ENCODE measurements around the gene PSIP1.
"Not testable (repeated sequence)": the region's sequence is repeated elsewhere in the genome, so short reads cannot be mapped to it uniquely, and the experiment has no call there.

The PSIP1 gene

GRCh38 chr9:15510789-15511575 lies at the start of gene PSIP1:
PSIP1 (minus strand) TSS chr9:15510970; CDS start chr9:15510188, 782 bp downstream.
- DNase-seq = peak; percentile 89

GRCh38 chr9:15553528-15553898 lies 42.7 kb upstream of the PSIP1 start:
- no peak for DNase-seq

- DNase-seq = peak; percentile 85
Observed at GRCh38 chr9:15552636-15553527, 42.1 kb upstream of the PSIP1 start, which contains the start of gene CCDC171. CCDC171 (plus strand) TSS chr9:15553043; CDS start chr9:15564089, 11,046 bp downstream.

GRCh38 chr9:15549611-15550010 lies 38.8 kb upstream of the PSIP1 start:
- DNase-seq = no peak

- no peak for DNase-seq
Observed at GRCh38 chr9:15543047-15543813, 32.5 kb upstream of the PSIP1 start.

GRCh38 chr9:15542624-15543023 lies 31.9 kb upstream of the PSIP1 start:
- DNase-seq = no peak

- DNase-seq = no peak
Observed at GRCh38 chr9:15541872-15542271, 31.1 kb upstream of the PSIP1 start.

GRCh38 chr9:15531380-15531779 lies 20.6 kb upstream of the PSIP1 start:
- no peak for DNase-seq

- DNase-seq = no peak
Observed at GRCh38 chr9:15529566-15530324, 19.0 kb upstream of the PSIP1 start.

GRCh38 chr9:15527035-15527434 lies 16.3 kb upstream of the PSIP1 start:
- DNase-seq = not testable (repeated sequence)

GRCh38 chr9:15525958-15526357 lies 15.2 kb upstream of the PSIP1 start:
- no peak for DNase-seq

- DNase-seq = no peak
Observed at GRCh38 chr9:15524845-15525455, 14.2 kb upstream of the PSIP1 start.

- no peak for DNase-seq
Observed at GRCh38 chr9:15522130-15522755, 11.5 kb upstream of the PSIP1 start.

- no peak for DNase-seq
Observed at GRCh38 chr9:15521254-15521653, 10.5 kb upstream of the PSIP1 start.

GRCh38 chr9:15519831-15520230 lies 9.1 kb upstream of the PSIP1 start:
- DNase-seq = no peak

GRCh38 chr9:15513335-15513734 lies 2.6 kb upstream of the PSIP1 start:
- no peak for DNase-seq

GRCh38 chr9:15512889-15513288 lies 2.1 kb upstream of the PSIP1 start:
- DNase-seq = no peak

- DNase-seq = no peak
Observed at GRCh38 chr9:15512204-15512603, 1.4 kb upstream of the PSIP1 start.

- DNase-seq = peak; percentile 69
Observed at GRCh38 chr9:15509931-15510788, 610 bp downstream of the PSIP1 start.

GRCh38 chr9:15505921-15506320 lies 4.8 kb downstream of the PSIP1 start:
- no peak for DNase-seq

Data from activated naive CD4-positive, alpha-beta T cell treated with Interleukin-2 at 50 U/mL for 16 hours (primary cell).